Keratinocyte (primary cell): Measurements from ENCODE around the gene TRPV5. TPM values are rescaled to one million over a fixed set of nuclear protein-coding genes. Genes with fewer than 3 reads are reported as not detected.

Experiments
- DNase-seq: peaks from one replicate; pipeline ENCODE4 v3.0.0-alpha.2; 2011; ENCODE audit warnings: low read depth, missing footprints, low spot score
- FAIRE-seq: peaks from 2 replicates; lab custom pipeline; 2011; peaks lifted over from hg19 to GRCh38; lab: Jason Lieb, UNC
- H2AFZ ChIP-seq: 2 replicates; pipeline ENCODE4 v1.6.0; 2012; ENCODE audit warnings: low read length, control low read depth, inconsistent platforms; ENCODE audit not compliant: control insufficient read depth
- H3K27ac ChIP-seq: 2 replicates; pipeline ENCODE4 v1.5.1; 2011; ENCODE audit warnings: low read length; ENCODE audit not compliant: control insufficient read depth, insufficient read depth
- H3K27me3 ChIP-seq: 3 replicates; pipeline ENCODE4 v1.6.0; 2011; ENCODE audit warnings: low read length; ENCODE audit not compliant: control insufficient read depth, insufficient read depth; ENCODE audit errors: extremely low read depth
- H3K36me3 ChIP-seq, 2 experiments: 2 replicates in 1 of 2; 3 replicates in 1 of 2; pipeline ENCODE4 v1.5.1; 2011; ENCODE audit warnings: low read length in 2 of 2, mild to moderate bottlenecking in 1 of 2; ENCODE audit not compliant: control insufficient read depth in 2 of 2, insufficient read depth in 2 of 2; ENCODE audit errors: extremely low read depth in 1 of 2
- H3K4me1 ChIP-seq: 3 replicates; pipeline ENCODE4 v1.5.1; 2011; ENCODE audit warnings: low read length; ENCODE audit not compliant: control insufficient read depth, insufficient read depth; ENCODE audit errors: extremely low read depth
- H3K4me2 ChIP-seq: 3 replicates; pipeline ENCODE4 v1.6.0; 2011; ENCODE audit warnings: low read depth, low read length; ENCODE audit not compliant: control insufficient read depth, insufficient read depth; ENCODE audit errors: extremely low read depth
- H3K4me3 ChIP-seq, 3 experiments: fragments of 200-600 bp in 1 of 3; sonication (generic) in 1 of 3; 2 replicates in 2 of 3; 3 replicates in 1 of 3; pipeline ENCODE4 v1.5.1; 2011 to 2016; ENCODE audit warnings: low read length in 3 of 3, mild to moderate bottlenecking in 3 of 3, control low read depth in 2 of 3, inconsistent platforms in 1 of 3, low read depth in 1 of 3, mixed read lengths in 1 of 3, mixed run types in 1 of 3, moderate library complexity in 1 of 3; ENCODE audit not compliant: control insufficient read depth in 2 of 3, insufficient read depth in 2 of 3; ENCODE audit errors: extremely low read depth in 1 of 3
- H3K79me2 ChIP-seq: 2 replicates; pipeline ENCODE4 v1.6.0; 2012; ENCODE audit warnings: low read length; ENCODE audit not compliant: control insufficient read depth, insufficient read depth
- H3K9ac ChIP-seq: 3 replicates; pipeline ENCODE4 v1.6.0; 2011; ENCODE audit warnings: low read length; ENCODE audit not compliant: control insufficient read depth, insufficient read depth; ENCODE audit errors: extremely low read depth
- H3K9me1 ChIP-seq: 3 replicates; pipeline ENCODE4 v1.6.0; 2011; ENCODE audit warnings: low read length; ENCODE audit not compliant: control insufficient read depth, insufficient read depth; ENCODE audit errors: extremely low read depth
- H3K9me3 ChIP-seq: 2 replicates; pipeline ENCODE4 v1.5.1; 2012; ENCODE audit warnings: low read depth, low read length; ENCODE audit not compliant: control insufficient read depth
- H4K20me1 ChIP-seq: 3 replicates; pipeline ENCODE4 v1.6.0; 2011; ENCODE audit warnings: low read length; ENCODE audit not compliant: control insufficient read depth, insufficient read depth; ENCODE audit errors: extremely low read depth
- EZH2 ChIP-seq: IDR thresholded peaks from one replicate; pipeline ENCODE4 v1.6.1; 2012; ENCODE audit warnings: inconsistent platforms, mild to moderate bottlenecking, low read length, moderate library complexity
- dilution Hi-C: fragments of 300-500 bp; cut with MboI; formaldehyde crosslinking; loops from one replicate; pipeline ENCODE4 v1.7.0; 2020; ENCODE audit warnings: low sequenced_read_pairs; ENCODE audit not compliant: extremely low pct_ligation_motif_present
- polyA plus RNA-seq, 5 experiments: library from polyadenylated mRNA; depleted of rRNA in 3 of 5; stranded (reverse) in 3 of 5; stranded (forward) in 1 of 5; unstranded in 1 of 5; fragments of >200 nt; gene quantifications; 1 replicate in 1 of 5; 2 replicates in 3 of 5; 3 replicates in 1 of 5; pipeline versions ENCODE4 v1.2.1 to v1.2.3, GENCODE V29; 2011 to 2012; ENCODE audit warnings: missing spikeins in 2 of 5, low read depth in 1 of 5, low replicate concordance in 1 of 5
- TF ChIP-seq, protein P1 (sequence below), 3 experiments: IDR thresholded peaks in 1 of 3; conservative IDR thresholded peaks in 1 of 3; optimal IDR thresholded peaks in 1 of 3; 2 replicates in 2 of 3; 3 replicates in 1 of 3; pipeline versions ENCODE3 to v1.5.1; 2011; ENCODE audit warnings: low read length in 3 of 3, mild to moderate bottlenecking in 3 of 3, moderate library complexity in 2 of 3, control low read depth in 1 of 3, inconsistent platforms in 1 of 3; ENCODE audit not compliant: insufficient read depth in 2 of 3; ENCODE audit errors: extremely low read depth in 1 of 3

Gene TRPV5
- polyA plus RNA-seq, 1 donor (not counting 4 experiments of a cell fraction or from before 2014, with no cell fraction given), result not detected

DNA sequence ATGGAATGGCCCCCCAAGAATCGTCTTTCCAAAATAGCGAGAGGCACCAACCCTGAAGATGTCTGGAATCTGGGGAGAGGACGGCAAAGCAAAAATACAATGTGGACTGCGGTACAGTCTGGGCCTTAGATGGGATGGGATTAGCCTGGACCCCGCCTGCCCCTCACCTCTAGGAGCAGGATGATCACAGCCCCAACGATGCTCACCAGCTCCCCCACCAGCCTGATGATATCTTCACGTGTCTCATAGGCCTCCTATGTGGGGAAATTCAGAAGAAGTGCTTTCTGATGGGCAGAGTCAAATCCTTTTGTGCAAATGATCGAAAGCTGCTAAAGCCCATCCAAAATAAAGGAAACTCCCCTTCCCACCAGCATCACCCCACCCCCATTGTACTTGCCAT lies 18.2 kb downstream of the TRPV5 start:
- Histone ChIP-seq H3K36me3 (no peaks in the 10 kb centered on the region), H3K4me3 (no peak overlapping the region), H2AFZ (no peak overlapping the region), H4K20me1 (no peaks in the 10 kb centered on the region), H3K27me3 (no peaks in the 10 kb centered on the region), H3K9me1 (no peaks in the 10 kb centered on the region), H3K79me2 (no peaks in the 10 kb centered on the region), H3K4me1 (no peaks in the 10 kb centered on the region), H3K9ac (no peak overlapping the region), H3K4me2 (no peak overlapping the region), H3K9me3 (no peaks in the 10 kb centered on the region), H3K27ac (no peak overlapping the region)
- dilution Hi-C loops, result no loop called here
- no peak for TF ChIP-seq EZH2
- TF ChIP-seq, protein P1, sequence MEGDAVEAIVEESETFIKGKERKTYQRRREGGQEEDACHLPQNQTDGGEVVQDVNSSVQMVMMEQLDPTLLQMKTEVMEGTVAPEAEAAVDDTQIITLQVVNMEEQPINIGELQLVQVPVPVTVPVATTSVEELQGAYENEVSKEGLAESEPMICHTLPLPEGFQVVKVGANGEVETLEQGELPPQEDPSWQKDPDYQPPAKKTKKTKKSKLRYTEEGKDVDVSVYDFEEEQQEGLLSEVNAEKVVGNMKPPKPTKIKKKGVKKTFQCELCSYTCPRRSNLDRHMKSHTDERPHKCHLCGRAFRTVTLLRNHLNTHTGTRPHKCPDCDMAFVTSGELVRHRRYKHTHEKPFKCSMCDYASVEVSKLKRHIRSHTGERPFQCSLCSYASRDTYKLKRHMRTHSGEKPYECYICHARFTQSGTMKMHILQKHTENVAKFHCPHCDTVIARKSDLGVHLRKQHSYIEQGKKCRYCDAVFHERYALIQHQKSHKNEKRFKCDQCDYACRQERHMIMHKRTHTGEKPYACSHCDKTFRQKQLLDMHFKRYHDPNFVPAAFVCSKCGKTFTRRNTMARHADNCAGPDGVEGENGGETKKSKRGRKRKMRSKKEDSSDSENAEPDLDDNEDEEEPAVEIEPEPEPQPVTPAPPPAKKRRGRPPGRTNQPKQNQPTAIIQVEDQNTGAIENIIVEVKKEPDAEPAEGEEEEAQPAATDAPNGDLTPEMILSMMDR (optimal IDR thresholded peaks at IDR 0.05 in 1 of 3, IDR thresholded peaks at IDR 0.05 in 1 of 3, conservative IDR thresholded peaks at IDR 0.05 in 1 of 3; ENCODE audit: extremely low read depth in 1 of 3, insufficient read depth in 2 of 3, low read length in 3 of 3), result no peak
- DNase-seq (no peak), FAIRE-seq (no peak)

DNA sequence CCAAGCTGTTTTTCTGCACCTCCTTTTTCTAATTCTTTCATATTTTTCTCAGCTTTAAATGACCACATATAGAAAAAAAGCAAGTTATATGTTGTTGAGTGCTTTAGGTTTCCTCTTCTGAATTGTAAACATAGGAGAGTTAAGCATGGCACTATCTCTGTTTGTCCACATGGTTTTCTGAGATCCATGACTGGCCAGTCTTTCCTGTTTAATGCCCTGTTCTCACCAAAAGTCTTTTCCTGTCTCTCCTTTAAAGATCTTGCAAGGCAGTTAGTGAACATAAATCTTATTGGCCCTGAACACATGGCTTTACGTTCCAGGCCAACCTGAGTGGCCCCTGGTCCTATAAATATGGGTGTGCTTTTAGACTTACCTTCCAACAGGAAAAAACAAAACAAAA lies 19.4 kb downstream of the TRPV5 start:
- Histone ChIP-seq H3K4me2 (no peak overlapping the region), H3K79me2 (no peaks in the 10 kb centered on the region), H3K9ac (no peak overlapping the region), H3K9me1 (no peaks in the 10 kb centered on the region), H3K4me3 (no peak overlapping the region), H3K36me3 (no peaks in the 10 kb centered on the region), H4K20me1 (no peaks in the 10 kb centered on the region), H3K4me1 (no peaks in the 10 kb centered on the region), H3K27ac (no peak overlapping the region), H3K27me3 (no peaks in the 10 kb centered on the region), H2AFZ (no peak overlapping the region), H3K9me3 (no peaks in the 10 kb centered on the region)
- DNase-seq, result no peak
- TF ChIP-seq, protein P1 (optimal IDR thresholded peaks at IDR 0.05 in 1 of 3, IDR thresholded peaks at IDR 0.05 in 1 of 3, conservative IDR thresholded peaks at IDR 0.05 in 1 of 3; ENCODE audit: extremely low read depth in 1 of 3, insufficient read depth in 2 of 3, low read length in 3 of 3), result no peak
- TF ChIP-seq EZH2, result no peak
- dilution Hi-C loops, result no loop called here
- no peak for FAIRE-seq
